ENCODE measurements around the gene SLC35D1. TPM values are rescaled to one million over a fixed set of nuclear protein-coding genes. Genes with fewer than 3 reads are reported as not detected.

Gene SLC35D1
- total and polyA plus RNA-seq, 2 donors (not counting 1 experiment from before 2014, with no cell fraction given): 4.0 to 16.8 TPM

GRCh38 chr1:67060811-67061218 is 6.9 kb upstream of the SLC35D1 start:
- Mint-ChIP-seq H3K4me3 (no peak overlapping the region), H3K27me3 (no peaks in the 10 kb centered on the region), H3K27ac (no peak overlapping the region), H3K4me1 (no peaks in the 10 kb centered on the region), H3K9me3 (ENCODE audit: insufficient read depth) (no peaks in the 10 kb centered on the region)
- intact Hi-C loops (cut with micrococcal nuclease): no loop called here
- Histone ChIP-seq H4K20me1 (ENCODE audit: control insufficient read depth, insufficient read depth, low read length, poor library complexity, severe bottlenecking) (no peaks in the 10 kb centered on the region), H3K36me3 (replicated peaks in 1 of 2; ENCODE audit: control extremely low read depth in 1 of 2, control insufficient read depth in 1 of 2, extremely low read depth in 1 of 2, insufficient read depth in 2 of 2, low read length in 1 of 2) (no peaks in the 10 kb centered on the region), H3K4me3 (ENCODE audit: control extremely low read depth in 1 of 5, extremely low read depth in 1 of 5, insufficient read depth in 1 of 5, low read depth in 2 of 5, low read length in 4 of 5) (no peak overlapping the region), H3K4me2 (replicated peaks; ENCODE audit: low read depth, low read length, poor library complexity, severe bottlenecking) (no peak overlapping the region), H3K27ac (ENCODE audit: low read length in 2 of 2) (no peak overlapping the region), H2AFZ (ENCODE audit: insufficient read depth, low read depth, low read length, poor library complexity, severe bottlenecking) (no peak overlapping the region), H3K9me3 (ENCODE audit: control extremely low read depth in 1 of 3, control insufficient read depth in 2 of 3, insufficient read depth in 1 of 3, low read length in 2 of 3) (no peaks in the 10 kb centered on the region), H3K79me2 (ENCODE audit: control insufficient read depth, insufficient read depth, low read length) (no peaks in the 10 kb centered on the region), H3K9ac (ENCODE audit: low read length) (no peak overlapping the region), H3K4me1 (ENCODE audit: control insufficient read depth in 2 of 2, insufficient read depth in 2 of 2, low read length in 2 of 2) (no peaks in the 10 kb centered on the region), H3K27me3 (replicated peaks in 1 of 4; ENCODE audit: control extremely low read depth in 1 of 4, control insufficient read depth in 3 of 4, insufficient read depth in 4 of 4, low read length in 3 of 4) (no peaks in the 10 kb centered on the region)
- ChIA-PET POLR2A (no interaction called here), CTCF (interaction anchor here (1.3 kb wide), 1 partner anchor 87 kb away, joined by 4 read pairs; no protein-coding TSS in a partner anchor)
- ATAC-seq (ENCODE audit: low read depth) (no peak), DNase-seq (no peak)
- TF ChIP-seq EZH2 (IDR thresholded peaks at IDR 0.05; ENCODE audit: borderline replicate concordance, insufficient read depth, low read depth, low read length, poor library complexity, severe bottlenecking) (no peak), CTCF (IDR thresholded peaks at IDR 0.05) (no peak)
- 100% methylated on average over 2 of the region's 2 CpGs for WGBS (ENCODE audit: insufficient coverage)

DNA sequence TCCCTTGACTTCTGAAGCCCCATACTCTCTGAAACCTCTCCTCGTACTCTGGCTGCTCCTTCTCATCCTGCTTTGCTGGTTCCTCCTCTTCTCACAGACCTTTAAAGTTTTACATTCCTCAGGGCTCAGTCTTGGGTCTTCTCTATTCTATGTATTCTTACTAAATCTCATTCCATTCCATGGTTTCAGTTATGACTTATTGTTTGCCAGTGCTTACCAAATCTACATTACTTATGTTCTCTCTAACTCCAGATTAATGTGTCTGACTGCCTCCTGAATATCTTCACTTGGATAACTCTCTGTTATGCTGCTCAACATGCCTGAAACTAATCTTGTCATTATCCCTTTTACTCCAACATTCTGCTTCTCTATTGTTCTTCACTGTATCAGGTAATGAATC is 5.4 kb upstream of the SLC35D1 start:
- H2AFZ ChIP-seq (ENCODE audit: insufficient read depth, low read depth, low read length, poor library complexity, severe bottlenecking): no peak overlapping the region
- ATAC-seq (ENCODE audit: low read depth) (no peak), DNase-seq (no peak)
- H3K36me3 ChIP-seq (replicated peaks in 1 of 2; ENCODE audit: control extremely low read depth in 1 of 2, control insufficient read depth in 1 of 2, extremely low read depth in 1 of 2, insufficient read depth in 2 of 2, low read length in 1 of 2): no peaks in the 10 kb centered on the region
- H3K27me3 ChIP-seq (replicated peaks in 1 of 4; ENCODE audit: control extremely low read depth in 1 of 4, control insufficient read depth in 3 of 4, insufficient read depth in 4 of 4, low read length in 3 of 4): no peaks in the 10 kb centered on the region
- H3K4me2 ChIP-seq (replicated peaks; ENCODE audit: low read depth, low read length, poor library complexity, severe bottlenecking): no peak overlapping the region
- no peak overlapping the region for H3K9ac ChIP-seq (ENCODE audit: low read length)
- CTCF ChIA-PET: no interaction called here
- no peak overlapping the region for H3K4me3 ChIP-seq (ENCODE audit: control extremely low read depth in 1 of 5, extremely low read depth in 1 of 5, insufficient read depth in 1 of 5, low read depth in 2 of 5, low read length in 4 of 5)
- POLR2A ChIA-PET: no interaction called here
- H4K20me1 ChIP-seq (ENCODE audit: control insufficient read depth, insufficient read depth, low read length, poor library complexity, severe bottlenecking): no peaks in the 10 kb centered on the region
- intact Hi-C loops (cut with micrococcal nuclease): no loop called here
- no peak overlapping the region for H3K4me3 Mint-ChIP-seq
- no peak overlapping the region for H3K27ac Mint-ChIP-seq
- no peak overlapping the region for H3K27ac ChIP-seq (ENCODE audit: low read length in 2 of 2)
- no peaks in the 10 kb centered on the region for H3K27me3 Mint-ChIP-seq
- H3K9me3 Mint-ChIP-seq (ENCODE audit: insufficient read depth): no peaks in the 10 kb centered on the region
- peaks cover 0 to 4% of the 10 kb centered on the region in 2 donors for H3K4me1 ChIP-seq (ENCODE audit: control insufficient read depth in 2 of 2, insufficient read depth in 2 of 2, low read length in 2 of 2)
- 100% methylated on average over 1 of the region's 1 CpG for WGBS (ENCODE audit: insufficient coverage)
- no peaks in the 10 kb centered on the region for H3K9me3 ChIP-seq (ENCODE audit: control extremely low read depth in 1 of 3, control insufficient read depth in 2 of 3, insufficient read depth in 1 of 3, low read length in 2 of 3)
- no peaks in the 10 kb centered on the region for H3K79me2 ChIP-seq (ENCODE audit: control insufficient read depth, insufficient read depth, low read length)
- peaks cover 6% of the 10 kb centered on the region for H3K4me1 Mint-ChIP-seq
- TF ChIP-seq CTCF (IDR thresholded peaks at IDR 0.05) (no peak), EZH2 (IDR thresholded peaks at IDR 0.05; ENCODE audit: borderline replicate concordance, insufficient read depth, low read depth, low read length, poor library complexity, severe bottlenecking) (no peak)
